A673 (cell line): Measurements from ENCODE around the gene CLEC4G. TPM values are rescaled to one million over a fixed set of nuclear protein-coding genes. Genes with fewer than 3 reads are reported as not detected.
A peak's percentile ranks its signal among the peaks of the same experiment; 100 is the strongest.

Source experiments
- BruUV-seq: library from RNA; stranded (reverse); fragments of 400-500 nt; replicated peaks from 2 replicates; lab custom pipeline; 2021; lab: Mats Ljungman, UMichigan
- CTCF ChIA-PET: fragments of 300-600 bp; sonication (Branson Sonifier 250); formaldehyde crosslinking; loops from one replicate; lab custom pipeline; 2022; ENCODE audit warnings: antibody characterized with exemption; lab: Charles Lee
- POLR2A ChIA-PET: fragments of 300-600 bp; sonication (Branson Sonifier 250); formaldehyde crosslinking; loops from one replicate; lab custom pipeline; 2022; ENCODE audit warnings: antibody characterized with exemption; ENCODE audit not compliant: low non-redundant PET; lab: Charles Lee
- DNase-seq: peaks from one replicate; pipeline ENCODE4 v3.0.0-alpha.2; 2015; ENCODE audit warnings: low spot score
- H3K27ac ChIP-seq: fragments of 200-600 bp; sonication (generic); 2 replicates; pipeline ENCODE4 v1.5.1; 2016; ENCODE audit warnings: mixed run types, low read depth, mild to moderate bottlenecking, mixed read lengths, antibody characterized with exemption, low read length; ENCODE audit not compliant: poor library complexity, severe bottlenecking
- H3K27me3 ChIP-seq: fragments of 200-600 bp; sonication (generic); replicated peaks from 2 replicates; pipeline ENCODE4 v1.6.1; 2017; ENCODE audit warnings: mixed run types, low read depth, mild to moderate bottlenecking, mixed read lengths, antibody characterized with exemption, low read length; ENCODE audit not compliant: insufficient read depth, poor library complexity
- H3K36me3 ChIP-seq: fragments of 200-600 bp; sonication (generic); 2 replicates; pipeline ENCODE4 v1.6.1; 2016; ENCODE audit warnings: mixed run types, mild to moderate bottlenecking, mixed read lengths, antibody characterized with exemption, low read length; ENCODE audit not compliant: insufficient read depth, poor library complexity, severe bottlenecking
- H3K4me1 ChIP-seq: fragments of 200-600 bp; sonication (generic); 2 replicates; pipeline ENCODE4 v1.6.1; 2017; ENCODE audit warnings: mixed run types, mild to moderate bottlenecking, mixed read lengths, antibody characterized with exemption, low read length; ENCODE audit not compliant: insufficient read depth, poor library complexity, severe bottlenecking
- H3K4me3 ChIP-seq: fragments of 200-600 bp; sonication (generic); 2 replicates; pipeline ENCODE4 v1.5.1; 2016; ENCODE audit warnings: low read depth, mixed run types, mild to moderate bottlenecking, mixed read lengths, low read length; ENCODE audit not compliant: poor library complexity, severe bottlenecking
- H3K9me3 ChIP-seq: fragments of 200-600 bp; sonication (generic); 2 replicates; pipeline ENCODE4 v1.6.1; 2016; ENCODE audit warnings: mixed run types, low read depth, mild to moderate bottlenecking, mixed read lengths, antibody characterized with exemption, low read length; ENCODE audit not compliant: poor library complexity, severe bottlenecking
- EZH2 ChIP-seq: fragments of 200-600 bp; sonication (generic); IDR thresholded peaks from 2 replicates; pipeline ENCODE4 v1.6.1; 2017; ENCODE audit warnings: borderline replicate concordance, low read depth, mild to moderate bottlenecking, mixed read lengths, antibody characterized with exemption, low read length; ENCODE audit not compliant: poor library complexity, severe bottlenecking
- intact Hi-C: fragments of 100-400 bp; cut with micrococcal nuclease; formaldehyde crosslinking; loops from one replicate; pipeline ENCODE4 v1.10.0; 2022; ENCODE audit not compliant: unreplicated experiment
- total RNA-seq: library from RNA; stranded (reverse); gene quantifications from 2 replicates; pipeline ENCODE4 v1.2.3, GENCODE V29; 2021
- TF ChIP-seq, protein P1 (sequence below): fragments of 300-800, 200-600 bp; sonication (generic); conservative IDR thresholded peaks from 2 replicates; pipeline ENCODE4 v1.5.1; 2017; ENCODE audit warnings: low read depth, mild to moderate bottlenecking, antibody characterized with exemption, low read length, moderate library complexity, mixed read lengths

The CLEC4G gene
- total RNA-seq, 1 experiment from 2014 or later, result not detected

DNA sequence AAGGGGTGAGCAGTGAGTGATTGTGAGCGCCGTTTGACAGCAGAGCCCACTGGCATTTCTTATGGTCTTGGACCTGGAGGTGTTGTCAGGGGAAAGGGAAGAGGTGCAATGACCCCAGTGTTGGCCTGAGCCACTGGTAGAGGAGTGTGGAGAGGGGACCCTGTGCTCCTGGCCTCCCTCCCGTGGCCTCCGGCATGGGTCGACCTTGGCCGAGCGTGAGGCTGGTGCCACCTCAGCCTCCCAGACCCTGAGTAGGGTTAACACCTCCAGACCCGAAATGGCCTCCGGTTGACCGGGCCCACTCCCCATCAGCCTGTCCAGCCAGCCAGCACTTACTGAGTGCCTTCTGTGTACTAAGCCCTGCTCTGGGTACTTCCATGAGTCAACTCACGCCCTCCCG is 44.7 kb downstream of the CLEC4G start:
- CTCF ChIA-PET, result no interaction called here
- Histone ChIP-seq H3K4me1 (no peaks in the 10 kb centered on the region), H3K27ac (no peak overlapping the region), H3K9me3 (no peaks in the 10 kb centered on the region), H3K4me3 (no peak overlapping the region), H3K36me3 (peaks cover 7% of the 10 kb centered on the region), H3K27me3 (peaks cover 16% of the 10 kb centered on the region)
- DNase-seq, result no peak
- TF ChIP-seq EZH2, result no peak
- TF ChIP-seq, protein P1, sequence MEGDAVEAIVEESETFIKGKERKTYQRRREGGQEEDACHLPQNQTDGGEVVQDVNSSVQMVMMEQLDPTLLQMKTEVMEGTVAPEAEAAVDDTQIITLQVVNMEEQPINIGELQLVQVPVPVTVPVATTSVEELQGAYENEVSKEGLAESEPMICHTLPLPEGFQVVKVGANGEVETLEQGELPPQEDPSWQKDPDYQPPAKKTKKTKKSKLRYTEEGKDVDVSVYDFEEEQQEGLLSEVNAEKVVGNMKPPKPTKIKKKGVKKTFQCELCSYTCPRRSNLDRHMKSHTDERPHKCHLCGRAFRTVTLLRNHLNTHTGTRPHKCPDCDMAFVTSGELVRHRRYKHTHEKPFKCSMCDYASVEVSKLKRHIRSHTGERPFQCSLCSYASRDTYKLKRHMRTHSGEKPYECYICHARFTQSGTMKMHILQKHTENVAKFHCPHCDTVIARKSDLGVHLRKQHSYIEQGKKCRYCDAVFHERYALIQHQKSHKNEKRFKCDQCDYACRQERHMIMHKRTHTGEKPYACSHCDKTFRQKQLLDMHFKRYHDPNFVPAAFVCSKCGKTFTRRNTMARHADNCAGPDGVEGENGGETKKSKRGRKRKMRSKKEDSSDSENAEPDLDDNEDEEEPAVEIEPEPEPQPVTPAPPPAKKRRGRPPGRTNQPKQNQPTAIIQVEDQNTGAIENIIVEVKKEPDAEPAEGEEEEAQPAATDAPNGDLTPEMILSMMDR, result no peak
- POLR2A ChIA-PET, result no interaction called here
- BruUV-seq, result no TSS peak
- intact Hi-C loops, result no loop called here

DNA sequence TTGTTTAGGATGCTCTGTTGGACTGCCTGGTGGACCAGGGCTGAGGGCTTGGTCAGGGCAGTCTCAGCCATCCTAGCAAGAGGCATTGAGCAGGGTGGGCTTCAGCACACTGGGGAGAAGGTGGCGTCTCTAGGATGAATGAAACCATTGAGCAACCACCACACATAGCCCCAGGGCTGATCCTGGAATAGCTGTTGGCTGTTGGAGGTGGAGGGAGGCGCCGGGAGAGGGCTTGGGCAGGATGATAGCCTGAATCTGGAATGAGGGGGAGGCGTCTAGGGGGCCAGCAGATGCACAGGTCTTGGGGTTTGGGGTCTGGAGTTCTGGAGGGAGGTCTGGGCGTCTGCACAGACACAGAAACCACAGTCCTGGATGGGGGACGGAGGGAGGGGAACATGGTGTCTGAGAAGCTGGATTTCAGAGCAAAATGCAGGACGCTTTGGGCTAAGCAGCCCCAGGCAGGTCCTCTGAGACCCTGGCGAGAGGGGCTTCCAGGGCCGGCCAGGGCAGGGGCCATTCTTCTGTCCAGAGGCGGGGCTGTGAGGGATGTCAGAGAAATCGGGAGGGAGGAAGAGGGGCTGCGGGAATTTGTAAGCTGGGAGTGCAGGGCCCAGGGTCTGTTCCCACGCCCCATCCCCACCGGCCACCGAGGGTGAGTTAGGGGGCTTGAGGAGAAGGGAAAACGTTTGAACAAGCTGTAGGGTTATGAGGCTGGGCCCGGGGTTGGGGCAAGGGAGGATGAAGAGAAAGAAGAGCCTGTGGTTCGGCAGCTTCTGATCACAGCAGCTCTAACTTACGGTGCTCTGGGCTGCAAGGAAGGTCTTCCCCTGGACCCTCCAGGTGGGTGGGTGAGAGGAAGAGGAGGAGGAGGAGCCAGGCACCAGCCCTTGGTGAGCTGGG is 46.1 kb downstream of the CLEC4G start:
- POLR2A ChIA-PET, result no interaction called here

DNA sequence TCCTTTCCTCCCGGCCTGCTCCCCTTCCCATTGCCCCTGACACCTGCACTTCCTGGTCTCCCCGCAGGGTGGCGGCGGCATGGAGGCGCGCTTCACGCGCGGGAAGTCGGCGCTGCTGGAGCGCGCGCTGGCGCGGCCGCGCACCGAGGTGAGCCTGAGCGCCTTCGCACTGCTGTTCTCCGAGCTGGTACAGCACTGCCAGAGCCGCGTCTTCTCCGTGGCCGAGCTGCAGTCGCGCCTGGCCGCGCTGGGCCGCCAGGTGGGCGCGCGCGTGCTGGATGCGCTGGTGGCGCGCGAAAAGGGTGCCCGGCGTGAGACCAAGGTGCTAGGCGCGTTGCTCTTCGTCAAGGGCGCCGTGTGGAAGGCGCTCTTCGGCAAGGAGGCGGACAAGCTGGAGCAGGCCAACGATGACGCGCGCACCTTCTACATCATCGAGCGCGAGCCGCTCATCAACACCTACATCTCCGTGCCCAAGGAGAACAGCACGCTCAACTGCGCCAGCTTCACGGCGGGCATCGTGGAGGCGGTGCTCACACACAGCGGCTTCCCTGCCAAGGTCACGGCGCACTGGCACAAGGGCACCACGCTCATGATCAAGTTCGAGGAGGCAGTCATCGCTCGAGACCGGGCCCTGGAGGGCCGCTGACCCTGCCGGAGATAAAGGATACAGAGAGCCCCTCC is 49.6 kb downstream of the CLEC4G start:
- H3K27me3 ChIP-seq, result no peaks in the 10 kb centered on the region
- peaks cover 9% of the 10 kb centered on the region for H3K36me3 ChIP-seq
- ChIA-PET POLR2A (no interaction called here), CTCF (no interaction called here)
- TF ChIP-seq, protein P1, result no peak
- no peak for TF ChIP-seq EZH2
- intact Hi-C loops, result loop anchor here (5.0 kb wide), 1 partner anchor 315 kb away; no protein-coding TSS in a partner anchor
- TSS peak; percentile 67 for BruUV-seq
- H3K9me3 ChIP-seq, result no peaks in the 10 kb centered on the region
- peak overlapping the region; percentile 13 for H3K27ac ChIP-seq
- peak overlapping the region; percentile 97 for H3K4me3 ChIP-seq
- DNase-seq, result no peak
- H3K4me1 ChIP-seq, result peaks cover 8% of the 10 kb centered on the region

More for the DNA sequence above, 46.1 kb downstream of the CLEC4G start:
- no peaks in the 10 kb centered on the region for H3K4me1 ChIP-seq
- intact Hi-C loops, result no loop called here
- no peak for DNase-seq
- peaks cover 16% of the 10 kb centered on the region for H3K27me3 ChIP-seq
- TF ChIP-seq, protein P1, result no peak
- no peak for TF ChIP-seq EZH2
- no peak overlapping the region for H3K27ac ChIP-seq
- H3K9me3 ChIP-seq, result no peaks in the 10 kb centered on the region
- peaks cover 9% of the 10 kb centered on the region for H3K36me3 ChIP-seq
- CTCF ChIA-PET, result interaction anchor here (0.6 kb wide), 1 partner anchor 184 kb away, joined by 9 read pairs; no protein-coding TSS in a partner anchor
- no peak overlapping the region for H3K4me3 ChIP-seq
- BruUV-seq, result no TSS peak
